Measurements from ENCODE around the gene C16orf74. TPM values are rescaled to one million over a fixed set of nuclear protein-coding genes. Genes with fewer than 3 reads are reported as not detected.

C16orf74 gene
- total RNA-seq, 6 experiments from 2014 or later, result 0.31 to 0.98 (median 0.70) TPM; not detected in 2

- intact Hi-C loops (cut with DNase I), result no loop called here
- H3K36me3 ChIP-seq, result no peaks in the 10 kb centered on the region
- no peak overlapping the region for H3K27ac ChIP-seq
- no peaks in the 10 kb centered on the region for H3K27me3 ChIP-seq
- H3K4me1 ChIP-seq, result peaks cover 0 to 13% (median 0%) of the 10 kb centered on the region in 4 donors
- TF ChIP-seq CTCF (IDR thresholded peaks at IDR 0.05), result no peak
- TF ChIP-seq POLR2A (IDR thresholded peaks at IDR 0.05), result no peak
- ATAC-seq, result peak in 2 of 4 donors; percentile 17 to 30
- DNase-seq, result no peak
- H3K4me3 ChIP-seq, result no peak overlapping the region
- 81% methylated on average over 7 of the region's 21 CpGs for WGBS (ENCODE audit: insufficient coverage, low coverage, low lambda C conversion rate, missing lambda C conversion rate)
- no peaks in the 10 kb centered on the region for H3K9me3 ChIP-seq
These were observed 1.9 kb upstream of the C16orf74 start for GRCh38 chr16:85752511-85753420.

- 56% methylated on average over 8 of the region's 15 CpGs for WGBS (ENCODE audit: insufficient coverage, low coverage, low lambda C conversion rate, missing lambda C conversion rate)
These were observed 1.0 kb upstream of the C16orf74 start for GRCh38 chr16:85751698-85752501.

GRCh38 chr16:85750146-85750826 lies 610 bp downstream of the C16orf74 start:
- intact Hi-C loops (cut with DNase I), result no loop called here
- Histone ChIP-seq H3K36me3 (no peaks in the 10 kb centered on the region), H3K4me1 (peaks cover 0 to 13% (median 0%) of the 10 kb centered on the region in 4 donors), H3K27ac (no peak overlapping the region), H3K4me3 (peak overlapping the region; percentile 38 to 61 (median 40)), H3K9me3 (no peaks in the 10 kb centered on the region), H3K27me3 (no peaks in the 10 kb centered on the region)
- DNase-seq, result peak in 1 of 3 donors; percentile 35
- ATAC-seq, result peak in 3 of 4 donors; percentile 4 to 9 (median 9)
- no peak for TF ChIP-seq POLR2A (IDR thresholded peaks at IDR 0.05)
- no peak for TF ChIP-seq CTCF (IDR thresholded peaks at IDR 0.05)
- WGBS (ENCODE audit: insufficient coverage, low coverage, low lambda C conversion rate, missing lambda C conversion rate), result 10% methylated on average over 18 of the region's 51 CpGs

More at GRCh38 chr16:85751698-85752501, 1.0 kb upstream of the C16orf74 start:
- Histone ChIP-seq H3K27ac (no peak overlapping the region), H3K36me3 (no peaks in the 10 kb centered on the region), H3K9me3 (no peaks in the 10 kb centered on the region), H3K4me3 (no peak overlapping the region), H3K4me1 (peaks cover 0 to 13% (median 0%) of the 10 kb centered on the region in 4 donors), H3K27me3 (no peaks in the 10 kb centered on the region)
- DNase-seq (no peak), ATAC-seq (no peak)
- TF ChIP-seq POLR2A (IDR thresholded peaks at IDR 0.05) (no peak), CTCF (IDR thresholded peaks at IDR 0.05) (no peak)
- intact Hi-C loops (cut with DNase I), result no loop called here

GRCh38 chr16:85749771-85750145 lies 1.1 kb downstream of the C16orf74 start:
- Histone ChIP-seq H3K4me1 (peaks cover 0 to 13% (median 0%) of the 10 kb centered on the region in 4 donors), H3K36me3 (no peaks in the 10 kb centered on the region), H3K27ac (no peak overlapping the region), H3K9me3 (no peaks in the 10 kb centered on the region), H3K4me3 (peak overlapping the region in 1 of 3 donors; percentile 40), H3K27me3 (no peaks in the 10 kb centered on the region)
- ATAC-seq (no peak), DNase-seq (no peak)
- TF ChIP-seq POLR2A (IDR thresholded peaks at IDR 0.05) (no peak), CTCF (IDR thresholded peaks at IDR 0.05) (no peak)
- intact Hi-C loops (cut with DNase I), result no loop called here
- 55% methylated on average over 6 of the region's 14 CpGs for WGBS (ENCODE audit: insufficient coverage, low coverage, low lambda C conversion rate, missing lambda C conversion rate)
